HepG2 (cell line): Measurements from ENCODE around the gene CCND1. TPM values are rescaled to one million over a fixed set of nuclear protein-coding genes. Genes with fewer than 3 reads are reported as not detected.

ENCODE experiments used
- ATAC-seq: fragments of 200-7000 bp; cut with Tn5 transposase; 3 replicates; pipeline ENCODE4 v1.9.1; 2020; ENCODE audit warnings: mild to moderate bottlenecking, moderate library complexity
- BruUV-seq: library from RNA; stranded (reverse); fragments of 400-500 nt; replicated peaks from 2 replicates; lab custom pipeline; 2021; lab: Mats Ljungman, UMichigan
- CTCF ChIA-PET: fragments of 300-600 bp; formaldehyde crosslinking; extraction: SDS; loops from one replicate; lab custom pipeline; 2021; ENCODE audit warnings: low total read pairs, inconsistent platforms, low intra/inter-chr PET ratio; lab: Yijun Ruan, JAX
- POLR2A ChIA-PET: fragments of 350-600 bp; sonication (Branson Sonifier 250); formaldehyde crosslinking; loops from one replicate; lab custom pipeline; 2020; ENCODE audit warnings: antibody characterized with exemption, inconsistent platforms; lab: Yijun Ruan, JAX
- DNase-seq: peaks from one replicate; pipeline ENCODE4 v3.0.0-alpha.2; 2015; ENCODE audit warnings: low spot score
- FAIRE-seq: peaks from 3 replicates; lab custom pipeline; 2011; peaks lifted over from hg19 to GRCh38; lab: Jason Lieb, UNC
- H2AFZ ChIP-seq: one replicate; pipeline ENCODE4 v1.6.1; 2011; ENCODE audit warnings: low read length, inconsistent platforms
- H3K27ac ChIP-seq: fragments of 300-600 bp; 3 replicates; pipeline ENCODE4 v1.8.0; 2011; ENCODE audit warnings: mixed run types, mild to moderate bottlenecking, mixed read lengths, low read length, inconsistent platforms; ENCODE audit not compliant: insufficient read depth; ENCODE audit errors: extremely low read length
- H3K27me3 ChIP-seq, 2 experiments: fragments of 200-600 bp in 1 of 2; 2 replicates in 1 of 2; 3 replicates in 1 of 2; pipeline versions ENCODE4 v1.6.0 to v1.8.0; 2011; ENCODE audit warnings: low read length in 2 of 2, mild to moderate bottlenecking in 2 of 2, moderate library complexity in 2 of 2, inconsistent platforms in 1 of 2; ENCODE audit not compliant: insufficient read depth in 2 of 2, control insufficient read depth in 1 of 2
- H3K36me3 ChIP-seq, 2 experiments: fragments of 200-600 bp in 1 of 2; replicated peaks in 1 of 2; 2 replicates in 1 of 2; 3 replicates in 1 of 2; pipeline versions ENCODE4 v1.5.1 to v1.8.0; 2011; ENCODE audit warnings: low read length in 2 of 2, inconsistent platforms in 1 of 2; ENCODE audit not compliant: insufficient read depth in 2 of 2, control insufficient read depth in 1 of 2
- H3K4me1 ChIP-seq: 2 replicates; pipeline ENCODE4 v1.5.1; 2012; ENCODE audit warnings: low read length, inconsistent platforms; ENCODE audit not compliant: insufficient read depth
- H3K4me2 ChIP-seq: 2 replicates; pipeline ENCODE4 v1.6.0; 2011; ENCODE audit warnings: low read depth, low read length, inconsistent platforms
- H3K4me3 ChIP-seq, 3 experiments: fragments of 200-600 bp in 1 of 3; sonication (generic), shearing (Covaris generic) in 1 of 3; replicated peaks in 1 of 3; 2 replicates each; pipeline ENCODE4 v1.5.1; 2011 to 2016; ENCODE audit warnings: low read length in 3 of 3, inconsistent platforms in 2 of 3, low read depth in 2 of 3, mild to moderate bottlenecking in 2 of 3, control low read depth in 1 of 3, mixed read lengths in 1 of 3; ENCODE audit not compliant: insufficient read depth in 1 of 3
- H3K79me2 ChIP-seq: one replicate; pipeline ENCODE4 v1.6.1; 2011; ENCODE audit warnings: low read length, inconsistent platforms; ENCODE audit not compliant: insufficient read depth
- H3K9ac ChIP-seq: 2 replicates; pipeline ENCODE4 v1.6.0; 2011; ENCODE audit warnings: mild to moderate bottlenecking, low read depth, low read length, inconsistent platforms; ENCODE audit not compliant: insufficient read depth
- H3K9me3 ChIP-seq: 2 replicates; pipeline ENCODE4 v1.5.1; 2012; ENCODE audit warnings: mild to moderate bottlenecking, low read length
- H4K20me1 ChIP-seq: 2 replicates; pipeline ENCODE4 v1.6.0; 2011; ENCODE audit warnings: inconsistent platforms, mild to moderate bottlenecking, low read length, moderate library complexity; ENCODE audit not compliant: insufficient read depth
- BCL6 ChIP-seq: IDR thresholded peaks from 2 replicates; pipeline ENCODE4 v1.6.1; 2016; ENCODE audit warnings: missing genetic modification reagents, missing compliant biosample characterization
- BRD4 ChIP-seq: sonication (generic); formaldehyde crosslinking; IDR thresholded peaks from 2 replicates; pipeline ENCODE4 v1.4.0; 2020; ENCODE audit warnings: missing genetic modification reagents
- HNF4A ChIP-seq: sonication (generic); formaldehyde crosslinking; IDR thresholded peaks from 2 replicates; pipeline ENCODE4 v1.4.0; 2020; ENCODE audit warnings: missing genetic modification reagents
- ONECUT2 ChIP-seq: sonication (generic); formaldehyde crosslinking; IDR thresholded peaks from 2 replicates; pipeline ENCODE4 v1.4.0; 2020; ENCODE audit warnings: missing genetic modification reagents
- PRDM10 ChIP-seq: sonication (generic); formaldehyde crosslinking; IDR thresholded peaks from 2 replicates; pipeline ENCODE4 v1.4.0; 2020; ENCODE audit warnings: low read depth, missing genetic modification reagents
- RCOR2 ChIP-seq: IDR thresholded peaks from 2 replicates; pipeline ENCODE4 v1.6.1; 2016; ENCODE audit warnings: missing biosample characterization, missing genetic modification reagents
- SOX6 ChIP-seq, 2 experiments: fragments of 450-650 bp in 1 of 2; sonication (generic) in 1 of 2; formaldehyde crosslinking in 1 of 2; IDR thresholded peaks; 2 replicates each; pipeline versions ENCODE4 v1.4.0 to v1.6.1; 2017 to 2020; ENCODE audit warnings: antibody characterized with exemption in 1 of 2, mild to moderate bottlenecking in 1 of 2, missing genetic modification reagents in 1 of 2
- ZMYM3 ChIP-seq: sonication (generic); formaldehyde crosslinking; IDR thresholded peaks from 2 replicates; pipeline ENCODE4 v1.5.1; 2020; ENCODE audit warnings: mild to moderate bottlenecking, missing genetic modification reagents
- ZNF292 ChIP-seq: sonication (generic); formaldehyde crosslinking; IDR thresholded peaks from 2 replicates; pipeline ENCODE4 v1.8.1; 2022; ENCODE audit warnings: mild to moderate bottlenecking, low read depth, missing genetic modification reagents, borderline replicate concordance
- ZNF407 ChIP-seq: sonication (generic); formaldehyde crosslinking; IDR thresholded peaks from one replicate; pipeline ENCODE4 v1.5.1; 2020; ENCODE audit warnings: mild to moderate bottlenecking, missing genetic modification reagents; ENCODE audit errors: not compliant biosample characterization
- ZSCAN29 ChIP-seq: sonication (generic); formaldehyde crosslinking; conservative IDR thresholded peaks from 2 replicates; pipeline ENCODE4 v1.4.0; 2020; ENCODE audit warnings: mild to moderate bottlenecking, missing genetic modification reagents
- WGBS: methylation state at CpG from one replicate; pipeline ENCODE4 v1.1.6; 2017; ENCODE audit warnings: low lambda C conversion rate; 5-methylcytosine and 5-hydroxymethylcytosine counted together
- in situ Hi-C: cut with HindIII; loops from 2 replicates; pipeline ENCODE4 v1.10.0; 2017; ENCODE audit warnings: low pct_unique_long_range_greater_than_20kb; ENCODE audit not compliant: extremely low pct_ligation_motif_present
- intact Hi-C: fragments of 100-400 bp; cut with micrococcal nuclease; formaldehyde crosslinking; loops from one replicate; pipeline ENCODE4 v1.10.0; 2022; ENCODE audit not compliant: unreplicated experiment
- polyA plus RNA-seq, 8 experiments: library from polyadenylated mRNA; depleted of rRNA in 3 of 8; stranded (reverse) in 7 of 8; unstranded in 1 of 8; fragments of >200 nt; fragmentation: Illumina TruSeq in 4 of 8; extraction: Trizol in 4 of 8; gene quantifications; 2 replicates each; pipeline versions ENCODE4 v1.2.1 to v1.2.3, GENCODE V29; 2011 to 2016; ENCODE audit warnings: low read depth in 4 of 8, missing spikeins in 1 of 8, mixed read lengths in 1 of 8; ENCODE audit not compliant: insufficient read depth in 1 of 8
- total RNA-seq, 5 experiments: library from RNA; depleted of rRNA; stranded (reverse); fragments of >200 nt; fragmentation: Illumina TruSeq; extraction: Trizol; gene quantifications; 2 replicates each; pipeline ENCODE4 v1.2.3, GENCODE V29; 2016; ENCODE audit warnings: low read depth in 1 of 5

The CCND1 gene
- total and polyA plus RNA-seq, 2 of the 13 experiments (the other 11 are each of a cell fraction or from before 2014, with no cell fraction given) = 107 to 136 TPM

- Histone ChIP-seq H3K79me2 (no peaks in the 10 kb centered on the region), H3K27me3 (peaks cover 7 to 33% of the 10 kb centered on the region in 2 experiments; a peak in 4 of 5 replicates), H3K27ac (no peak overlapping the region), H4K20me1 (no peaks in the 10 kb centered on the region), H3K4me1 (peaks cover 35% of the 10 kb centered on the region), H3K4me2 (peak overlapping the region; percentile 25), H2AFZ (no peak overlapping the region), H3K9me3 (peaks cover 9% of the 10 kb centered on the region; the same call in 1 of the 2 replicates), H3K9ac (no peak overlapping the region), H3K4me3 (no peak overlapping the region), H3K36me3 (no peaks in the 10 kb centered on the region)
- intact Hi-C loops (no loop called here), in situ Hi-C loops (no loop called here)
- ChIA-PET CTCF (no interaction called here), POLR2A (no interaction called here)
- FAIRE-seq (no peak), DNase-seq (peak; percentile 21), ATAC-seq (peak; percentile 90)
- whole genome bisulfite sequencing = 17% methylated on average over 10 of the region's 18 CpGs
- BruUV-seq = no TSS peak
- no peak for TF ChIP-seq PRDM10 (CRISPR knock-in tag)
- 0 out of 2 replicates have a peak, but pooled peaks have one; percentile 39 for TF ChIP-seq ZSCAN29 (CRISPR knock-in tag)
- TF ChIP-seq RCOR2 = no peak
- peak; percentile 35; the same call in 1 of the 2 replicates for TF ChIP-seq HNF4A (CRISPR knock-in tag)
- TF ChIP-seq ZNF407 (CRISPR knock-in tag) = no peak
- TF ChIP-seq BCL6 (CRISPR knock-in tag) = no peak
- TF ChIP-seq BRD4 (CRISPR knock-in tag) = no peak
- TF ChIP-seq SOX6 (IDR thresholded peaks at IDR 0.05) = no peak
- TF ChIP-seq SOX6 (CRISPR knock-in tag; IDR thresholded peaks at IDR 0.05) = 0 out of 2 replicates have a peak, but pooled peaks have one; percentile 33
- 0 out of 2 replicates have a peak, but pooled peaks have one; percentile 41 for TF ChIP-seq ZMYM3 (CRISPR knock-in tag)
- TF ChIP-seq ZNF292 (CRISPR knock-in tag) = peak; percentile 60; the same call in 1 of the 2 replicates
- peak; percentile 71 for TF ChIP-seq ONECUT2
Observed at GRCh38 chr11:69605737-69606526, 35.0 kb upstream of the CCND1 start.
